Erythroblast (primary cell): ENCODE data around the gene TMSB4Y.

Experiments
- DNase-seq, 2 experiments: peaks; one replicate each; lab custom pipeline; 2025; lab: John Stamatoyannopoulos, UW
- GATA1 ChIP-seq: IDR thresholded peaks from 2 replicates; pipeline ENCODE4 v1.6.1; 2011; ENCODE audit warnings: low read depth, mild to moderate bottlenecking, control low read depth, low read length, moderate library complexity
- POLR2A ChIP-seq: IDR thresholded peaks from 2 replicates; pipeline ENCODE4 v1.6.1; 2011; ENCODE audit warnings: mild to moderate bottlenecking, low read length

The TMSB4Y gene

DNA sequence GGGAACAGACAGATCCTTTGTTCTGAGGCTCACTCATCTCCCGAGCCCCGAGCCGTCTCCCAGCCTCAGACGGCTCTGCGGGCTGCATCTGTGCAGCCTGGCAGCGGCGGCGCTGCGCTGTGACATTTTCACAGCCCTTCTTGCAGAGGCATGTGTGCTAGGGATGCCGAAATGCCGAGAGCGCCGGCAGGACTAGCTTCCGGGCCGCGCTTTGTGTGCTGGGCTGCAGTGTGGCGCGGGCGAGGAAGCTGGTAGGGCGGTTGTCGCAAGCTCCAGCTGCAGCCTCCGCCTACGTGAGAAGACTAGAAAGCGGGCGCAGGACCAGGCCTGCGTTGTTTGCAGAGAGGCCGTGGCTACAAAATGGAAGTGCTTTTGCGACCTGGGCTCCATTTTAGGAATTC lies at the start of gene TMSB4Y:
TSS of gene TMSB4Y (plus strand) at position 332 of the 401 bp plus-strand sequence.
- TF ChIP-seq GATA1 = no peak
- TF ChIP-seq POLR2A = no peak
- peak; percentile 91 to 92 for DNase-seq

DNA sequence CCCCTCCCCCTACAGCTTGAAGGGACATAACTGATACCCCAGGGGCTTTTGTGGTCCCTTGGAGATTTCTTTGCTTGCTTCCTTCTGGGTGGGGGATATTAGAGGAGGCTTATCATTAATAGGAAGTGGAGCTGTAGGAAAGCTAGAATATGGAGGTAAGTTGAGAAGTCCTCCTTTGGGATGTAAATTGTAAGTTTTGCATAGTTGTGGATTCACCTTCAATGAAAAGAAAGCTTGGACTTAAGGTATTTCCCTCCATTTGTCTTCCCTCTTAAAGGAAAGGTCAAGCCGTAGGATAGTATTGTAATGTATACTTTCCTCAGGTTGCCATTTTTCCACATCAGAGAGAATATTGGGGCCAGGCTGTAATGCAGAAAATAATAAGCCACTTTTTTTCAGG lies 39.5 kb upstream of the TMSB4Y start:
- TF ChIP-seq GATA1 (no peak), POLR2A (no peak)
- no peak for DNase-seq

- no peak for TF ChIP-seq POLR2A
- TF ChIP-seq GATA1 = no peak
- DNase-seq = no peak
These were observed 32.6 kb upstream of the TMSB4Y start for GRCh38 chrY:13671122-13671521.

DNA sequence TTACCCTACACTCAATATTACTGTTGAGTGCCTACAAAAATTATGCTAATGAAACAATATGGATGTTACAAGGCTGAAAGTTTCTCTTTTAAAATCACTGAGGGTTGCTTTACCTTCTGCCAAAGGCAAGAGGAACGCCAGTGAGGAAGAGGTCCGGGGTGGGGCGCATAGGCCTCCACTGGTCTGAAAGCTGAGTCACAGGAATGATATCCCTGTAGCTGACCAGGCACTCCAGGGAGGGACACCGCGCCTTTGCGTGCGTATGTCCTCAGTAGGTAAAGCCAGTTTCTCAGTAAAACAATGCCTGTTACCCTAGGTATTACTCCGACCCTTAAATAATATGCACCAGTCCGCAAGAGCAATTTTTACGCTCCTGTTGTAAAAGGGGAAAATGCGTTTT lies 1.4 kb upstream of the TMSB4Y start:
- no peak for DNase-seq
- no peak for TF ChIP-seq GATA1
- no peak for TF ChIP-seq POLR2A

- peak; percentile 65 to 71 for DNase-seq
- TF ChIP-seq GATA1 (no peak), POLR2A (no peak)
These were observed 627 bp downstream of the TMSB4Y start for GRCh38 chrY:13704121-13704930.

GRCh38 chrY:13705197-13705596 lies 1.5 kb downstream of the TMSB4Y start:
- peak; percentile 69 to 73 for DNase-seq
- no peak for TF ChIP-seq GATA1
- TF ChIP-seq POLR2A = no peak

- no peak for DNase-seq
- no peak for TF ChIP-seq POLR2A
- no peak for TF ChIP-seq GATA1
These were observed 4.3 kb downstream of the TMSB4Y start for GRCh38 chrY:13708038-13708437.

GRCh38 chrY:13718996-13719395 lies 15.3 kb downstream of the TMSB4Y start:
- DNase-seq = no peak
- no peak for TF ChIP-seq GATA1
- TF ChIP-seq POLR2A = no peak

DNA sequence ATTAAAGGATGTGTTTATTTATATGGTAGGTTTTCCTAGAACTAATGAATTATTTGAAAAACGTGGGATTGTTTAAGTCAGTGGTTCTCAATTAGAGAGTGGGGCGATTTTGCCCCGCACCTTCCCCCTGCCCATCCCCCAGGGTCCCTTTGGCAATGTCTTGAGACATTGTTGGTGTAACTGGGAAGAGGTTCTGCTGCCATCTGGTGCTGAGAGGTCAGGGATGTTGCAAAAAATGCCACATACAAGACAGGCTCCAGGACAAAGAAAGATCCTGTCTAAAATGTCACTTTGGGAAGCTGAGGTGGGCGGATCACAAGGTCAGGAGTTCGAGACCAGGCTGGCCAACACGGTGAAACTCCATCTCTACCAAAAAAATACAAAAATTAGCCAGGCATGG lies 25.8 kb downstream of the TMSB4Y start:
- TF ChIP-seq POLR2A (no peak), GATA1 (no peak)

GRCh38 chrY:13738618-13739017 lies 34.9 kb downstream of the TMSB4Y start:
- DNase-seq = peak; percentile 36 to 55
- no peak for TF ChIP-seq GATA1
- no peak for TF ChIP-seq POLR2A

More for the DNA sequence above, 25.8 kb downstream of the TMSB4Y start:
- DNase-seq = peak; percentile 25 to 56

GRCh38 chrY:13751289-13752071 lies 47.8 kb downstream of the TMSB4Y start:
- peak; percentile 3 to 7 for DNase-seq
- TF ChIP-seq POLR2A (no peak), GATA1 (no peak)

GRCh38 chrY:13754661-13755060 lies 51.0 kb downstream of the TMSB4Y start:
- TF ChIP-seq GATA1 = no peak
- no peak for TF ChIP-seq POLR2A

More at GRCh38 chrY:13754661-13755060, 51.0 kb downstream of the TMSB4Y start:
- no peak for DNase-seq
